Stimulated activated CD8-positive, alpha-beta memory T cell treated with anti-CD3 and anti-CD28 coated beads, Interleukin-7, amount 100 ng/mL, for 4 hours (primary cell): Measurements from ENCODE around the gene GLIPR2.
"Not testable (repeated sequence)": the region's sequence is repeated elsewhere in the genome, so short reads cannot be mapped to it uniquely, and the experiment has no call there.

Experiments
- DNase-seq, 2 donors: peaks; one replicate each; pipeline ENCODE4 v3.0.0-alpha.2; 2020; ENCODE audit warnings: low read depth in 2 of 2

The GLIPR2 gene

GRCh38 chr9:36123515-36123914 lies 13.0 kb upstream of the GLIPR2 start:
- DNase-seq: no peak

GRCh38 chr9:36125062-36125855 lies 11.3 kb upstream of the GLIPR2 start:
- DNase-seq: no peak

GRCh38 chr9:36126016-36126730 lies 10.4 kb upstream of the GLIPR2 start:
- no peak for DNase-seq

- DNase-seq: no peak
These were observed 8.8 kb upstream of the GLIPR2 start for GRCh38 chr9:36127652-36128244.

- DNase-seq: no peak
These were observed 8.2 kb upstream of the GLIPR2 start for GRCh38 chr9:36128349-36128748.

- no peak for DNase-seq
These were observed 7.4 kb upstream of the GLIPR2 start for GRCh38 chr9:36129139-36129538.

- not testable (repeated sequence) for DNase-seq
These were observed 4.9 kb upstream of the GLIPR2 start for GRCh38 chr9:36131666-36132065.

GRCh38 chr9:36132086-36132485 lies 4.4 kb upstream of the GLIPR2 start:
- DNase-seq: no peak

- DNase-seq: no peak
These were observed 1.6 kb upstream of the GLIPR2 start for GRCh38 chr9:36134761-36135505.

- DNase-seq: no peak
These were observed 727 bp upstream of the GLIPR2 start for GRCh38 chr9:36135741-36136271.

- DNase-seq: no peak
These were observed 410 bp downstream of the GLIPR2 start for GRCh38 chr9:36136894-36137391.

- no peak for DNase-seq
These were observed 965 bp downstream of the GLIPR2 start for GRCh38 chr9:36137392-36138004.

- no peak for DNase-seq
These were observed 2.0 kb downstream of the GLIPR2 start for GRCh38 chr9:36138496-36138895.

- no peak for DNase-seq
These were observed 2.4 kb downstream of the GLIPR2 start for GRCh38 chr9:36138901-36139300.

GRCh38 chr9:36140086-36141084 lies 3.9 kb downstream of the GLIPR2 start:
- no peak for DNase-seq

GRCh38 chr9:36141288-36141687 lies 4.8 kb downstream of the GLIPR2 start:
- no peak for DNase-seq

- no peak for DNase-seq
These were observed 5.2 kb downstream of the GLIPR2 start for GRCh38 chr9:36141761-36142160.

- no peak for DNase-seq
These were observed 6.1 kb downstream of the GLIPR2 start for GRCh38 chr9:36142510-36143244.

- no peak for DNase-seq
These were observed 6.7 kb downstream of the GLIPR2 start for GRCh38 chr9:36143245-36143641.
